Tibial nerve (tissue), 3 donors: ENCODE data around the gene RCSD1.

Experiments
- POLR2A ChIP-seq, 2 donors: fragments of 450-650 bp; IDR thresholded peaks; one replicate each; pipeline ENCODE4 v1.6.1; 2017; ENCODE audit warnings: antibody characterized with exemption in 2 of 2, mild to moderate bottlenecking in 2 of 2, moderate library complexity in 2 of 2
- TF ChIP-seq, protein P1 (sequence below), 5 experiments: fragments of 200-600 bp in 3 of 5; fragments of 450-650 bp in 2 of 5; sonication (generic) in 3 of 5; IDR thresholded peaks; one replicate each; pipeline ENCODE4 v1.5.1; 2016 to 2019; ENCODE audit warnings: antibody characterized with exemption in 5 of 5, mild to moderate bottlenecking in 3 of 5, moderate library complexity in 2 of 5

DNA sequence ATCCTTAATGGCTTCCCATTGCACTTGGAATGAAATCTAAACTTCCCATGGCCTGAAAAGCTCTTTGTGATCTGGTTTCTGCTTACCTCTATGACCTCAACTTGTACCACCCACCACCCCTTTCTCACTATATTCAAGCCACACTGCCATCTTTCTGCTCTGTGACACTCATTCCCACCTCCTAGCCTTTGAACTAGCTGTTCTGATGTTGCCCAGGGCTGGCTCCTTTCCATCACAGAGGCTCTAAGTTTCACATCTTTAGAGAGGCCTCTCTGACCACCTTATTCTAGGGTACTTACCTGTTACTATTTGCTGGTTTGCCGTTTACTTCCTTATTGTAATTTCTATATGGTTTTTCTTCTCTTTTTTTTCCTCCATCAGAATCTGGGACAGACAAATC lies 96.0 kb downstream of the RCSD1 start:
- TF ChIP-seq, protein P1, sequence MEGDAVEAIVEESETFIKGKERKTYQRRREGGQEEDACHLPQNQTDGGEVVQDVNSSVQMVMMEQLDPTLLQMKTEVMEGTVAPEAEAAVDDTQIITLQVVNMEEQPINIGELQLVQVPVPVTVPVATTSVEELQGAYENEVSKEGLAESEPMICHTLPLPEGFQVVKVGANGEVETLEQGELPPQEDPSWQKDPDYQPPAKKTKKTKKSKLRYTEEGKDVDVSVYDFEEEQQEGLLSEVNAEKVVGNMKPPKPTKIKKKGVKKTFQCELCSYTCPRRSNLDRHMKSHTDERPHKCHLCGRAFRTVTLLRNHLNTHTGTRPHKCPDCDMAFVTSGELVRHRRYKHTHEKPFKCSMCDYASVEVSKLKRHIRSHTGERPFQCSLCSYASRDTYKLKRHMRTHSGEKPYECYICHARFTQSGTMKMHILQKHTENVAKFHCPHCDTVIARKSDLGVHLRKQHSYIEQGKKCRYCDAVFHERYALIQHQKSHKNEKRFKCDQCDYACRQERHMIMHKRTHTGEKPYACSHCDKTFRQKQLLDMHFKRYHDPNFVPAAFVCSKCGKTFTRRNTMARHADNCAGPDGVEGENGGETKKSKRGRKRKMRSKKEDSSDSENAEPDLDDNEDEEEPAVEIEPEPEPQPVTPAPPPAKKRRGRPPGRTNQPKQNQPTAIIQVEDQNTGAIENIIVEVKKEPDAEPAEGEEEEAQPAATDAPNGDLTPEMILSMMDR (IDR thresholded peaks at IDR 0.05): no peak
- TF ChIP-seq POLR2A (IDR thresholded peaks at IDR 0.05): no peak
